ENCODE measurements around the gene CD44. TPM values are rescaled to one million over a fixed set of nuclear protein-coding genes. Genes with fewer than 3 reads are reported as not detected.

CD44 gene
- total RNA-seq, 4 donors from 2014 or later = 135 to 636 (median 397) TPM

DNA sequence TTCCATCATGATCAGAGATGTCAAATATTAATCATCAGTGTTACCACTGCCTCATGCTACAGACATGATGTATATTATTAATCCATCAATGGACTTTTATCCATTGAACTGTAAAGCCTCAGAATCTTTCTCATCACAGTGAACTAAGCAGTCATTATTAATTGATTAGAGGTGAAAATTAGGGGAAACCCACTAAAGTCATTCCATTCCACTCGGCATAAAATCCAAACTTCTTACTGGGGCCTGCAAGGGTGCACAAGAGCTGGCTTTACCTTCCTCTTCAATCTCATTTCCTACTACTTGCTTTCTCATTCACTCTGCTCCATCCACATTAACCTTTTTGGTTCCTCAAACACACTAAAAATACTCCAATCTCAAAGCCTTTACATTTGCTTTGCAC is 7.9 kb upstream of the CD44 start:
- H3K9me3 ChIP-seq = no peaks in the 10 kb centered on the region
- intact Hi-C loops (cut with DNase I; ENCODE audit: low total_unique reads) = no loop called here
- DNase-seq = no peak

DNA sequence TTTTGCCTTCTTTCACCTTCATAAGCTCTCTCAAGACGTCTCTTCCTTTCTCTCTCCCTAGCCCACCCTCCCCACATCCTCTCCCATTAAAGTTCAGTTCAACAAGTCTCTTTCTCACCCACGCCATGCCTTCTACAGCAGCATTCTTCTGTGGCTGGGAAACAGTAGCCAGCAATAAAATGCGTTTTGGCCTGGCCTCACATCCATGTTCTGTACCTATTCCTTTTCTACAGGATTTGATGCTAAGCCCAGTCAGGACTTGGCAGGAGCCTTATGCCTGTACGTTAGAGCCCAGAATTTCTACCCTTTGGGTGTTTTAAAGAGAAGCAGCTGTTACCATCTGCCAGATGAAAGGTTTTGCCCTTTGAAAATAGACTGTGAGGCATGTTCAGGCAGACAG is 7.1 kb upstream of the CD44 start:
- intact Hi-C loops (cut with DNase I; ENCODE audit: low total_unique reads) = no loop called here
- no peaks in the 10 kb centered on the region for H3K4me1 ChIP-seq
- no peaks in the 10 kb centered on the region for H3K27me3 ChIP-seq
- no peaks in the 10 kb centered on the region for H3K9me3 ChIP-seq
- H3K27ac ChIP-seq = no peak overlapping the region
- H3K36me3 ChIP-seq = no peaks in the 10 kb centered on the region
- H3K4me3 ChIP-seq = no peak overlapping the region
- no peak for DNase-seq
- TF ChIP-seq POLR2A (IDR thresholded peaks at IDR 0.05) = no peak
- TF ChIP-seq, protein P1, sequence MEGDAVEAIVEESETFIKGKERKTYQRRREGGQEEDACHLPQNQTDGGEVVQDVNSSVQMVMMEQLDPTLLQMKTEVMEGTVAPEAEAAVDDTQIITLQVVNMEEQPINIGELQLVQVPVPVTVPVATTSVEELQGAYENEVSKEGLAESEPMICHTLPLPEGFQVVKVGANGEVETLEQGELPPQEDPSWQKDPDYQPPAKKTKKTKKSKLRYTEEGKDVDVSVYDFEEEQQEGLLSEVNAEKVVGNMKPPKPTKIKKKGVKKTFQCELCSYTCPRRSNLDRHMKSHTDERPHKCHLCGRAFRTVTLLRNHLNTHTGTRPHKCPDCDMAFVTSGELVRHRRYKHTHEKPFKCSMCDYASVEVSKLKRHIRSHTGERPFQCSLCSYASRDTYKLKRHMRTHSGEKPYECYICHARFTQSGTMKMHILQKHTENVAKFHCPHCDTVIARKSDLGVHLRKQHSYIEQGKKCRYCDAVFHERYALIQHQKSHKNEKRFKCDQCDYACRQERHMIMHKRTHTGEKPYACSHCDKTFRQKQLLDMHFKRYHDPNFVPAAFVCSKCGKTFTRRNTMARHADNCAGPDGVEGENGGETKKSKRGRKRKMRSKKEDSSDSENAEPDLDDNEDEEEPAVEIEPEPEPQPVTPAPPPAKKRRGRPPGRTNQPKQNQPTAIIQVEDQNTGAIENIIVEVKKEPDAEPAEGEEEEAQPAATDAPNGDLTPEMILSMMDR (IDR thresholded peaks at IDR 0.05) = no peak

More for the DNA sequence above, 7.9 kb upstream of the CD44 start:
- TF ChIP-seq, protein P1 (IDR thresholded peaks at IDR 0.05) = no peak
- no peak for TF ChIP-seq POLR2A (IDR thresholded peaks at IDR 0.05)
- Histone ChIP-seq H3K36me3 (no peaks in the 10 kb centered on the region), H3K27me3 (no peaks in the 10 kb centered on the region), H3K4me1 (no peaks in the 10 kb centered on the region), H3K4me3 (no peak overlapping the region), H3K27ac (no peak overlapping the region)

DNA sequence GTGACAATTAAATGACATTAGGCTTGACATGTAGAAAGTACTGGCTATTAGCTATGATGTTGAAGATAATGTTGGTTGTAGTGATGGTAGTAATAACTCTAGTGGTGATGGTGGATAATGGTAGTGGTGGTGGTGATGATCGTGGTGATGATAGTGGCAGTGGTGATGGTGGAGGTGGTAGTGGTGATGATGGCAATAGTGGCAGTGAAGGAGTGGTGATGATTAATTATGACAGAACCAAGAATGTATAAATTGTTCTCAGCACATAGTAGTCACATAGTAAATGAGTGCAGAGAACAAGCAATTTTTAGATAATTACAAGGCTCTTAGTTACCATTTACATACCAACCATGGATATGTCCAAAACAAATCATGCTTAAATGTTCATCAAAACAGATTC is 5.3 kb upstream of the CD44 start:
- Histone ChIP-seq H3K27me3 (no peaks in the 10 kb centered on the region), H3K27ac (no peak overlapping the region), H3K4me1 (no peaks in the 10 kb centered on the region), H3K9me3 (no peaks in the 10 kb centered on the region), H3K36me3 (no peaks in the 10 kb centered on the region), H3K4me3 (no peak overlapping the region)
- no peak for DNase-seq
- intact Hi-C loops (cut with DNase I; ENCODE audit: low total_unique reads) = no loop called here
- TF ChIP-seq POLR2A (IDR thresholded peaks at IDR 0.05) = no peak

DNA sequence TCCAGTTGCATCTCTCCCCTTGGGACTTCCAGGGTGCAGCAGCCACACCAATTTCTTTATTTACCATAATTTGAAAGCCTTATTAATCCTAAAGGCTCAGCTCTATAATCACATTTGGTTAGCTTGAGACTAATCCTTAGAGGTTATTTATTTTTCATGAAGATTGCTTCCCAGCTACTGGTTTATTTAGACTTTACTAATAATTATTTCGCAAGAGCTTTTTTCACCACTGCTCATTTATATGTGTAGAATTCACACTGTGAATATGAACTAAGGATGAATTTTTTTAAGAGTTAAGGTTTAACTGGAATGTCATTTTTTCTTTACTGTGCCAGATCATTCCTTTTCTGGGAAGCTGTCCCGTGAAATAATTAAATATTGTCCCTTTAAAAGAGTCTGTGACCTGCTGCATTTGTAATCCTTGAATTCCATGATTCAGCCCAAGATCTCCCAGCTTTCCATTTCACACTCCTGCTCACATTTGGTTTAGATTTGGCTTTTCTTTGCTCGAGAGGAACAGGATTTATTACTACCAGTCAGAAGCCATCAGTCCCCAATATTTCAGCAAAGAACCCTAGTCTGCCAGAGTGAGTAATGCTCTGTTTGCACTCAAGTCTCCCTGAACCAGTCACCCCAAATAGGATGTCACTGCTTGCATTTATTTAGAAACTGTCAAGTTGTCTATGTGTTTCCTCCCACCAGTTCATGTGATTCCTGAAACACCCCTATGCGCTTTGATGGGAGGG is 4.4 kb upstream of the CD44 start:
- H3K36me3 ChIP-seq = no peaks in the 10 kb centered on the region

DNA sequence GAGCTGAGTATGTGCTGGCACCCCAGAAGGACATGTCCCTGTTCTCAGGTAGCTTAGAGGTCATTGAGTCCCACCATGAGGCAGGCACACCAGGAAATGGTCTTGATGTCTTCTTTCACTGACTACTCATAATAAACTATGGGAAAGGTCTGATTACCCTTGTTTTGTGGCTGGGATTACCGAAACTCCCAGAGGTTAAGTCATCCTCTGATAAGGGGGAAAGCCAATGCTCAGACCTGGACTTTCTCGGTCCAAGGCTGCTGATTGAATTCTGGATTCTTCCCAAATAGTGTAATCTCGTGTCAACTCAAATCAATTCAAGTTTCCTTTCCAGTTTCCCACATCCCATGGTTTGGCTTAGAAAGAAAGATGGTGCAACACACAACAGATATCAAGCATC is 3.7 kb upstream of the CD44 start:
- H3K9me3 ChIP-seq = no peaks in the 10 kb centered on the region
- no peak for TF ChIP-seq POLR2A (IDR thresholded peaks at IDR 0.05)
- TF ChIP-seq, protein P1 (IDR thresholded peaks at IDR 0.05) = no peak
- H3K36me3 ChIP-seq = no peaks in the 10 kb centered on the region
- no peak overlapping the region for H3K4me3 ChIP-seq
- intact Hi-C loops (cut with DNase I; ENCODE audit: low total_unique reads) = no loop called here
- H3K27me3 ChIP-seq = no peaks in the 10 kb centered on the region
- H3K4me1 ChIP-seq = no peaks in the 10 kb centered on the region
- H3K27ac ChIP-seq = peak overlapping the region; percentile 52 to 97
- no peak for DNase-seq

More for the DNA sequence above, 4.4 kb upstream of the CD44 start:
- Histone ChIP-seq H3K4me3 (no peak overlapping the region), H3K27ac (peak overlapping the region; percentile 52 to 97), H3K27me3 (no peaks in the 10 kb centered on the region), H3K9me3 (no peaks in the 10 kb centered on the region), H3K4me1 (no peaks in the 10 kb centered on the region)
- intact Hi-C loops (cut with DNase I; ENCODE audit: low total_unique reads) = no loop called here
- no peak for DNase-seq
- TF ChIP-seq, protein P1 (IDR thresholded peaks at IDR 0.05) = no peak
- no peak for TF ChIP-seq POLR2A (IDR thresholded peaks at IDR 0.05)

Measured in uterus (tissue), 4 donors.